Measurements from ENCODE around the gene ATP6V1G2.

ATP6V1G2 gene

DNA sequence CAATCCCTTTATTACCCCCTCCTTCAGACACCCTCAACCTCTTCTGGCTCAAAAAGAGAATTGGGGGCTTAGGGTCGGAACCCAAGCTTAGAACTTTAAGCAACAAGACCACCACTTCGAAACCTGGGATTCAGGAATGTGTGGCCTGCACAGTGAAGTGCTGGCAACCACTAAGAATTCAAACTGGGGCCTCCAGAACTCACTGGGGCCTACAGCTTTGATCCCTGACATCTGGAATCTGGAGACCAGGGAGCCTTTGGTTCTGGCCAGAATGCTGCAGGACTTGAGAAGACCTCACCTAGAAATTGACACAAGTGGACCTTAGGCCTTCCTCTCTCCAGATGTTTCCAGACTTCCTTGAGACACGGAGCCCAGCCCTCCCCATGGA lies 31.2 kb upstream of the ATP6V1G2 start:
- TF ChIP-seq ESRRG (CRISPR knock-in tag; IDR thresholded peaks at IDR 0.05): no peak
- no peak for TF ChIP-seq ZNF8 (CRISPR knock-in tag; IDR thresholded peaks at IDR 0.05)
- no peak for TF ChIP-seq CSDC2 (CRISPR knock-in tag; IDR thresholded peaks at IDR 0.05)
- TF ChIP-seq, protein P1, sequence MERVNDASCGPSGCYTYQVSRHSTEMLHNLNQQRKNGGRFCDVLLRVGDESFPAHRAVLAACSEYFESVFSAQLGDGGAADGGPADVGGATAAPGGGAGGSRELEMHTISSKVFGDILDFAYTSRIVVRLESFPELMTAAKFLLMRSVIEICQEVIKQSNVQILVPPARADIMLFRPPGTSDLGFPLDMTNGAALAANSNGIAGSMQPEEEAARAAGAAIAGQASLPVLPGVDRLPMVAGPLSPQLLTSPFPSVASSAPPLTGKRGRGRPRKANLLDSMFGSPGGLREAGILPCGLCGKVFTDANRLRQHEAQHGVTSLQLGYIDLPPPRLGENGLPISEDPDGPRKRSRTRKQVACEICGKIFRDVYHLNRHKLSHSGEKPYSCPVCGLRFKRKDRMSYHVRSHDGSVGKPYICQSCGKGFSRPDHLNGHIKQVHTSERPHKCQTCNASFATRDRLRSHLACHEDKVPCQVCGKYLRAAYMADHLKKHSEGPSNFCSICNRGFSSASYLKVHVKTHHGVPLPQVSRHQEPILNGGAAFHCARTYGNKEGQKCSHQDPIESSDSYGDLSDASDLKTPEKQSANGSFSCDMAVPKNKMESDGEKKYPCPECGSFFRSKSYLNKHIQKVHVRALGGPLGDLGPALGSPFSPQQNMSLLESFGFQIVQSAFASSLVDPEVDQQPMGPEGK (CRISPR knock-in tag; IDR thresholded peaks at IDR 0.05; ENCODE audit: borderline replicate concordance): no peak
- TF ChIP-seq ISL1 (CRISPR knock-in tag; IDR thresholded peaks at IDR 0.05): no peak
- TF ChIP-seq ZNF70 (CRISPR knock-in tag; IDR thresholded peaks at IDR 0.05): no peak
- TF ChIP-seq SNAI2 (CRISPR knock-in tag; IDR thresholded peaks at IDR 0.05): no peak
- no peak for TF ChIP-seq ZNF565 (CRISPR knock-in tag; conservative IDR thresholded peaks at IDR 0.05; ENCODE audit: low read depth)
- TF ChIP-seq, protein P2, sequence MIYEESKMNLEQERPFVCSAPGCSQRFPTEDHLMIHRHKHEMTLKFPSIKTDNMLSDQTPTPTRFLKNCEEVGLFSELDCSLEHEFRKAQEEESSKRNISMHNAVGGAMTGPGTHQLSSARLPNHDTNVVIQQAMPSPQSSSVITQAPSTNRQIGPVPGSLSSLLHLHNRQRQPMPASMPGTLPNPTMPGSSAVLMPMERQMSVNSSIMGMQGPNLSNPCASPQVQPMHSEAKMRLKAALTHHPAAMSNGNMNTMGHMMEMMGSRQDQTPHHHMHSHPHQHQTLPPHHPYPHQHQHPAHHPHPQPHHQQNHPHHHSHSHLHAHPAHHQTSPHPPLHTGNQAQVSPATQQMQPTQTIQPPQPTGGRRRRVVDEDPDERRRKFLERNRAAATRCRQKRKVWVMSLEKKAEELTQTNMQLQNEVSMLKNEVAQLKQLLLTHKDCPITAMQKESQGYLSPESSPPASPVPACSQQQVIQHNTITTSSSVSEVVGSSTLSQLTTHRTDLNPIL (CRISPR knock-in tag; IDR thresholded peaks at IDR 0.05; ENCODE audit: low read depth): no peak
- TF ChIP-seq, protein P3, sequence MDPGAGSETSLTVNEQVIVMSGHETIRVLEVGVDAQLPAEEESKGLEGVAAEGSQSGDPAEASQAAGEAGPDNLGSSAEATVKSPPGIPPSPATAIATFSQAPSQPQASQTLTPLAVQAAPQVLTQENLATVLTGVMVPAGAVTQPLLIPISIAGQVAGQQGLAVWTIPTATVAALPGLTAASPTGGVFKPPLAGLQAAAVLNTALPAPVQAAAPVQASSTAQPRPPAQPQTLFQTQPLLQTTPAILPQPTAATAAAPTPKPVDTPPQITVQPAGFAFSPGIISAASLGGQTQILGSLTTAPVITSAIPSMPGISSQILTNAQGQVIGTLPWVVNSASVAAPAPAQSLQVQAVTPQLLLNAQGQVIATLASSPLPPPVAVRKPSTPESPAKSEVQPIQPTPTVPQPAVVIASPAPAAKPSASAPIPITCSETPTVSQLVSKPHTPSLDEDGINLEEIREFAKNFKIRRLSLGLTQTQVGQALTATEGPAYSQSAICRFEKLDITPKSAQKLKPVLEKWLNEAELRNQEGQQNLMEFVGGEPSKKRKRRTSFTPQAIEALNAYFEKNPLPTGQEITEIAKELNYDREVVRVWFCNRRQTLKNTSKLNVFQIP (CRISPR knock-in tag; IDR thresholded peaks at IDR 0.05; ENCODE audit: borderline replicate concordance, low read depth): no peak
- no peak for TF ChIP-seq ARNTL (CRISPR knock-in tag; IDR thresholded peaks at IDR 0.05; ENCODE audit: borderline replicate concordance, low read depth)
- no peak for TF ChIP-seq PPARA (CRISPR knock-in tag; IDR thresholded peaks at IDR 0.05; ENCODE audit: borderline replicate concordance)
- TF ChIP-seq ZFP30 (CRISPR knock-in tag; IDR thresholded peaks at IDR 0.05): no peak
- TF ChIP-seq, protein P4, sequence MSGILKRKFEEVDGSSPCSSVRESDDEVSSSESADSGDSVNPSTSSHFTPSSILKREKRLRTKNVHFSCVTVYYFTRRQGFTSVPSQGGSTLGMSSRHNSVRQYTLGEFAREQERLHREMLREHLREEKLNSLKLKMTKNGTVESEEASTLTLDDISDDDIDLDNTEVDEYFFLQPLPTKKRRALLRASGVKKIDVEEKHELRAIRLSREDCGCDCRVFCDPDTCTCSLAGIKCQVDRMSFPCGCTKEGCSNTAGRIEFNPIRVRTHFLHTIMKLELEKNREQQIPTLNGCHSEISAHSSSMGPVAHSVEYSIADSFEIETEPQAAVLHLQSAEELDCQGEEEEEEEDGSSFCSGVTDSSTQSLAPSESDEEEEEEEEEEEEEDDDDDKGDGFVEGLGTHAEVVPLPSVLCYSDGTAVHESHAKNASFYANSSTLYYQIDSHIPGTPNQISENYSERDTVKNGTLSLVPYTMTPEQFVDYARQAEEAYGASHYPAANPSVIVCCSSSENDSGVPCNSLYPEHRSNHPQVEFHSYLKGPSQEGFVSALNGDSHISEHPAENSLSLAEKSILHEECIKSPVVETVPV (CRISPR knock-in tag; IDR thresholded peaks at IDR 0.05): no peak
- no peak for TF ChIP-seq GLIS3 (CRISPR knock-in tag; IDR thresholded peaks at IDR 0.05)
- no peak for TF ChIP-seq RARB (CRISPR knock-in tag; IDR thresholded peaks at IDR 0.05)
- TF ChIP-seq TCF4 (CRISPR knock-in tag; IDR thresholded peaks at IDR 0.05; ENCODE audit: borderline replicate concordance): no peak
- TF ChIP-seq BACH2 (CRISPR knock-in tag; IDR thresholded peaks at IDR 0.05; ENCODE audit: borderline replicate concordance): no peak
- ATAC-seq: no peak

DNA sequence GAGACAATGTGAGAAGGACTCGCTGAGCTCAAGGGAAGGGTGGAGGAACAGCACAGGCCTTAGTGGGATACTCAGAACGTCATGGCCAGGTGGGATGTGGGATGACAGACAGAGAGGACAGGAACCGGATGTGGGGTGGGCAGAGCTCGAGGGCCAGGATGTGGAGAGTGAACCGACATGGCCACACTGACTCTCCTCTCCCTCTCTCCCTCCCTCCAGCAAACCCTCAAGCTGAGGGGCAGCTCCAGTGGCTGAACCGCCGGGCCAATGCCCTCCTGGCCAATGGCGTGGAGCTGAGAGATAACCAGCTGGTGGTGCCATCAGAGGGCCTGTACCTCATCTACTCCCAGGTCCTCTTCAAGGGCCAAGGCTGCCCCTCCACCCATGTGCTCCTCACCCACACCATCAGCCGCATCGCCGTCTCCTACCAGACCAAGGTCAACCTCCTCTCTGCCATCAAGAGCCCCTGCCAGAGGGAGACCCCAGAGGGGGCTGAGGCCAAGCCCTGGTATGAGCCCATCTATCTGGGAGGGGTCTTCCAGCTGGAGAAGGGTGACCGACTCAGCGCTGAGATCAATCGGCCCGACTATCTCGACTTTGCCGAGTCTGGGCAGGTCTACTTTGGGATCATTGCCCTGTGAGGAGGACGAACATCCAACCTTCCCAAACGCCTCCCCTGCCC lies 30.6 kb upstream of the ATP6V1G2 start:
- TF ChIP-seq, protein P3 (CRISPR knock-in tag; IDR thresholded peaks at IDR 0.05; ENCODE audit: borderline replicate concordance, low read depth): no peak
- no peak for TF ChIP-seq TOX (CRISPR knock-in tag; IDR thresholded peaks at IDR 0.05; ENCODE audit: borderline replicate concordance)

DNA sequence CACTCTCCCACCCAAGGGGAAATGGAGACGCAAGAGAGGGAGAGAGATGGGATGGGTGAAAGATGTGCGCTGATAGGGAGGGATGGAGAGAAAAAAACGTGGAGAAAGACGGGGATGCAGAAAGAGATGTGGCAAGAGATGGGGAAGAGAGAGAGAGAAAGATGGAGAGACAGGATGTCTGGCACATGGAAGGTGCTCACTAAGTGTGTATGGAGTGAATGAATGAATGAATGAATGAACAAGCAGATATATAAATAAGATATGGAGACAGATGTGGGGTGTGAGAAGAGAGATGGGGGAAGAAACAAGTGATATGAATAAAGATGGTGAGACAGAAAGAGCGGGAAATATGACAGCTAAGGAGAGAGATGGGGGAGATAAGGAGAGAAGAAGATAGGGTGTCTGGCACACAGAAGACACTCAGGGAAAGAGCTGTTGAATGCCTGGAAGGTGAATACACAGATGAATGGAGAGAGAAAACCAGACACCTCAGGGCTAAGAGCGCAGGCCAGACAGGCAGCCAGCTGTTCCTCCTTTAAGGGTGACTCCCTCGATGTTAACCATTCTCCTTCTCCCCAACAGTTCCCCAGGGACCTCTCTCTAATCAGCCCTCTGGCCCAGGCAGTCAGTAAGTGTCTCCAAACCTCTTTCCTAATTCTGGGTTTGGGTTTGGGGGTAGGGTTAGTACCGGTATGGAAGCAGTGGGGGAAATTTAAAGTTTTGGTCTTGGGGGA lies 29.7 kb upstream of the ATP6V1G2 start:
- ATAC-seq: no peak
- TF ChIP-seq GLIS3 (CRISPR knock-in tag; IDR thresholded peaks at IDR 0.05): no peak
- no peak for TF ChIP-seq TOX (CRISPR knock-in tag; IDR thresholded peaks at IDR 0.05; ENCODE audit: borderline replicate concordance)
- TF ChIP-seq PPARA (CRISPR knock-in tag; IDR thresholded peaks at IDR 0.05; ENCODE audit: borderline replicate concordance): no peak
- TF ChIP-seq OSR1 (CRISPR knock-in tag; IDR thresholded peaks at IDR 0.05): no peak
- no peak for TF ChIP-seq ZNF565 (CRISPR knock-in tag; conservative IDR thresholded peaks at IDR 0.05; ENCODE audit: low read depth)
- no peak for TF ChIP-seq ZC3H10 (CRISPR knock-in tag; IDR thresholded peaks at IDR 0.05)
- no peak for TF ChIP-seq RARB (CRISPR knock-in tag; IDR thresholded peaks at IDR 0.05)
- no peak for TF ChIP-seq ZNF70 (CRISPR knock-in tag; IDR thresholded peaks at IDR 0.05)
- TF ChIP-seq SNAI2 (CRISPR knock-in tag; IDR thresholded peaks at IDR 0.05): no peak
- no peak for TF ChIP-seq ARNTL (CRISPR knock-in tag; IDR thresholded peaks at IDR 0.05; ENCODE audit: borderline replicate concordance, low read depth)
- TF ChIP-seq CSDC2 (CRISPR knock-in tag; IDR thresholded peaks at IDR 0.05): no peak
- no peak for TF ChIP-seq ZNF8 (CRISPR knock-in tag; IDR thresholded peaks at IDR 0.05)
- TF ChIP-seq ZFP30 (CRISPR knock-in tag; IDR thresholded peaks at IDR 0.05): no peak
- TF ChIP-seq, protein P2 (CRISPR knock-in tag; IDR thresholded peaks at IDR 0.05; ENCODE audit: low read depth): no peak
- TF ChIP-seq, protein P5, sequence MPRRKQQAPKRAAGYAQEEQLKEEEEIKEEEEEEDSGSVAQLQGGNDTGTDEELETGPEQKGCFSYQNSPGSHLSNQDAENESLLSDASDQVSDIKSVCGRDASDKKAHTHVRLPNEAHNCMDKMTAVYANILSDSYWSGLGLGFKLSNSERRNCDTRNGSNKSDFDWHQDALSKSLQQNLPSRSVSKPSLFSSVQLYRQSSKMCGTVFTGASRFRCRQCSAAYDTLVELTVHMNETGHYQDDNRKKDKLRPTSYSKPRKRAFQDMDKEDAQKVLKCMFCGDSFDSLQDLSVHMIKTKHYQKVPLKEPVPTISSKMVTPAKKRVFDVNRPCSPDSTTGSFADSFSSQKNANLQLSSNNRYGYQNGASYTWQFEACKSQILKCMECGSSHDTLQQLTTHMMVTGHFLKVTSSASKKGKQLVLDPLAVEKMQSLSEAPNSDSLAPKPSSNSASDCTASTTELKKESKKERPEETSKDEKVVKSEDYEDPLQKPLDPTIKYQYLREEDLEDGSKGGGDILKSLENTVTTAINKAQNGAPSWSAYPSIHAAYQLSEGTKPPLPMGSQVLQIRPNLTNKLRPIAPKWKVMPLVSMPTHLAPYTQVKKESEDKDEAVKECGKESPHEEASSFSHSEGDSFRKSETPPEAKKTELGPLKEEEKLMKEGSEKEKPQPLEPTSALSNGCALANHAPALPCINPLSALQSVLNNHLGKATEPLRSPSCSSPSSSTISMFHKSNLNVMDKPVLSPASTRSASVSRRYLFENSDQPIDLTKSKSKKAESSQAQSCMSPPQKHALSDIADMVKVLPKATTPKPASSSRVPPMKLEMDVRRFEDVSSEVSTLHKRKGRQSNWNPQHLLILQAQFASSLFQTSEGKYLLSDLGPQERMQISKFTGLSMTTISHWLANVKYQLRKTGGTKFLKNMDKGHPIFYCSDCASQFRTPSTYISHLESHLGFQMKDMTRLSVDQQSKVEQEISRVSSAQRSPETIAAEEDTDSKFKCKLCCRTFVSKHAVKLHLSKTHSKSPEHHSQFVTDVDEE (CRISPR knock-in tag; IDR thresholded peaks at IDR 0.05): no peak
- no peak for TF ChIP-seq ESRRG (CRISPR knock-in tag; IDR thresholded peaks at IDR 0.05)
- no peak for TF ChIP-seq TCF4 (CRISPR knock-in tag; IDR thresholded peaks at IDR 0.05; ENCODE audit: borderline replicate concordance)

More for the DNA sequence above, 30.6 kb upstream of the ATP6V1G2 start:
- no peak for ATAC-seq
